H1 (cell line): Measurements from ENCODE around the gene HOXA6. TPM values are rescaled to one million over a fixed set of nuclear protein-coding genes. Genes with fewer than 3 reads are reported as not detected.
A peak's percentile ranks its signal among the peaks of the same experiment; 100 is the strongest.

Experiments used
- CTCF ChIA-PET: fragments of 300-600 bp; sonication (Branson Sonifier 250); formaldehyde crosslinking; loops from one replicate; lab custom pipeline; 2021; ENCODE audit not compliant: partially characterized antibody; lab: Charles Lee
- POLR2A ChIA-PET: fragments of 300-600 bp; sonication (Branson Sonifier 250); formaldehyde crosslinking; loops from one replicate; lab custom pipeline; 2021; ENCODE audit warnings: inconsistent platforms; ENCODE audit not compliant: partially characterized antibody; lab: Charles Lee
- DNase-seq, 2 experiments: peaks; one replicate each; pipeline versions ENCODE4 v3.0.0 to v3.0.0-alpha.2; 2010 to 2022; ENCODE audit warnings: low spot score in 2 of 2, low read depth in 1 of 2, mixed read lengths in 1 of 2
- FAIRE-seq: peaks from 2 replicates; lab custom pipeline; 2011; peaks lifted over from hg19 to GRCh38; lab: Jason Lieb, UNC
- H2AFZ ChIP-seq: 2 replicates; pipeline ENCODE4 v1.8.1; 2012; ENCODE audit warnings: low read length, inconsistent platforms
- H2AK5ac ChIP-seq: 2 replicates; pipeline ENCODE4 v1.6.1; 2013; ENCODE audit warnings: low read depth, low read length
- H2BK120ac ChIP-seq: replicated peaks from 2 replicates; pipeline ENCODE3; 2013; ENCODE audit warnings: low read depth, low read length, inconsistent platforms
- H2BK12ac ChIP-seq: 2 replicates; pipeline ENCODE4 v1.6.1; 2013; ENCODE audit warnings: low read depth, low read length
- H2BK15ac ChIP-seq: 2 replicates; pipeline ENCODE4 v1.6.1; 2013; ENCODE audit warnings: low read length
- H2BK20ac ChIP-seq: 2 replicates; pipeline ENCODE4 v1.6.1; 2013; ENCODE audit warnings: low read length
- H2BK5ac ChIP-seq: 2 replicates; pipeline ENCODE4 v1.6.1; 2013; ENCODE audit warnings: low read depth, low read length
- H3K14ac ChIP-seq: 2 replicates; pipeline ENCODE4 v1.6.1; 2013; ENCODE audit warnings: inconsistent platforms; ENCODE audit not compliant: insufficient read length
- H3K18ac ChIP-seq: 2 replicates; pipeline ENCODE4 v1.6.1; 2013; ENCODE audit warnings: low read length; ENCODE audit errors: extremely low read depth
- H3K23ac ChIP-seq: 2 replicates; pipeline ENCODE4 v1.6.1; 2013; ENCODE audit warnings: inconsistent platforms; ENCODE audit not compliant: insufficient read length
- H3K23me2 ChIP-seq: 2 replicates; pipeline ENCODE4 v1.6.1; 2013; ENCODE audit warnings: low read depth, low read length
- H3K27ac ChIP-seq: 2 replicates; pipeline ENCODE4 v1.6.1; 2011; ENCODE audit warnings: low read depth, low read length, inconsistent platforms
- H3K27me3 ChIP-seq, 4 experiments: replicated peaks in 1 of 4; 1 replicate in 1 of 4; 2 replicates in 3 of 4; pipeline versions ENCODE4 v1.6.1 to v1.8.1; 2011 to 2013; ENCODE audit warnings: low read length in 3 of 4, mild to moderate bottlenecking in 3 of 4, inconsistent platforms in 2 of 4, mixed read lengths in 2 of 4, moderate library complexity in 1 of 4; ENCODE audit not compliant: control insufficient read depth in 3 of 4, insufficient read depth in 3 of 4; ENCODE audit errors: extremely low read depth in 1 of 4
- H3K36me3 ChIP-seq, 4 experiments: 2 replicates each; pipeline versions ENCODE4 v1.6.1 to v1.8.1; 2011 to 2013; ENCODE audit warnings: mild to moderate bottlenecking in 4 of 4, low read length in 3 of 4, moderate library complexity in 2 of 4, control low read depth in 1 of 4, inconsistent platforms in 1 of 4; ENCODE audit not compliant: insufficient read depth in 4 of 4, control insufficient read depth in 2 of 4
- H3K4ac ChIP-seq: replicated peaks from 2 replicates; pipeline ENCODE3; 2013; ENCODE audit warnings: low read length, low read depth, mixed read lengths, inconsistent platforms; ENCODE audit not compliant: insufficient read length
- H3K4me1 ChIP-seq, 4 experiments: replicated peaks in 1 of 4; 1 replicate in 1 of 4; 2 replicates in 3 of 4; pipeline versions ENCODE4 v1.6.1 to v1.8.1; 2011 to 2013; ENCODE audit warnings: low read length in 3 of 4, inconsistent platforms in 2 of 4, mixed read lengths in 1 of 4; ENCODE audit not compliant: insufficient read depth in 4 of 4, control insufficient read depth in 3 of 4
- H3K4me2 ChIP-seq, 2 experiments: 2 replicates each; pipeline versions ENCODE4 v1.6.1 to v1.8.1; 2011 to 2013; ENCODE audit warnings: low read depth in 2 of 2, low read length in 2 of 2, control low read depth in 1 of 2, inconsistent platforms in 1 of 2, mild to moderate bottlenecking in 1 of 2; ENCODE audit not compliant: insufficient read depth in 1 of 2
- H3K4me3 ChIP-seq, 4 experiments: fragments of 200-600, 300-600 bp in 1 of 4; sonication (generic), shearing (Covaris generic), sonication (Bioruptor Twin) in 1 of 4; 2 replicates each; pipeline versions ENCODE4 v1.5.1 to v1.8.1; 2011 to 2016; ENCODE audit warnings: low read length in 4 of 4, low read depth in 3 of 4, control low read depth in 2 of 4, inconsistent platforms in 2 of 4, mild to moderate bottlenecking in 2 of 4, mixed read lengths in 1 of 4, moderate library complexity in 1 of 4; ENCODE audit not compliant: insufficient read depth in 2 of 4; ENCODE audit errors: extremely low read depth in 1 of 4
- H3K56ac ChIP-seq: replicated peaks from 2 replicates; pipeline ENCODE3; 2013; ENCODE audit warnings: low read depth, mild to moderate bottlenecking, mixed read lengths, low read length, inconsistent platforms; ENCODE audit not compliant: insufficient read length
- H3K79me1 ChIP-seq: 2 replicates; pipeline ENCODE4 v1.6.1; 2013; ENCODE audit warnings: low read depth, low read length, control low read depth
- H3K79me2 ChIP-seq, 2 experiments: 2 replicates each; pipeline versions ENCODE4 v1.6.1 to v1.8.1; 2012 to 2013; ENCODE audit warnings: low read length in 2 of 2, mild to moderate bottlenecking in 2 of 2, inconsistent platforms in 1 of 2; ENCODE audit not compliant: insufficient read depth in 2 of 2, control insufficient read depth in 1 of 2
- H3K9ac ChIP-seq, 4 experiments: replicated peaks in 1 of 4; 1 replicate in 1 of 4; 2 replicates in 3 of 4; pipeline versions ENCODE4 v1.6.1 to v1.8.1; 2011 to 2013; ENCODE audit warnings: low read depth in 3 of 4, low read length in 3 of 4, control low read depth in 2 of 4, mild to moderate bottlenecking in 2 of 4, moderate library complexity in 2 of 4, inconsistent platforms in 1 of 4; ENCODE audit errors: extremely low read depth in 1 of 4
- H3K9me3 ChIP-seq, 2 experiments: 2 replicates each; pipeline versions ENCODE4 v1.6.1 to v1.8.1; 2012 to 2013; ENCODE audit warnings: mild to moderate bottlenecking in 2 of 2, moderate library complexity in 2 of 2, control low read depth in 1 of 2, inconsistent platforms in 1 of 2, low read depth in 1 of 2, low read length in 1 of 2, mixed read lengths in 1 of 2; ENCODE audit not compliant: insufficient read depth in 2 of 2
- H4K20me1 ChIP-seq, 2 experiments: replicated peaks in 1 of 2; 2 replicates each; pipeline versions ENCODE3 to v1.8.1; 2011 to 2013; ENCODE audit warnings: inconsistent platforms in 2 of 2, low read length in 2 of 2, mild to moderate bottlenecking in 1 of 2; ENCODE audit not compliant: insufficient read depth in 2 of 2, control insufficient read depth in 1 of 2
- H4K5ac ChIP-seq: 2 replicates; pipeline ENCODE4 v1.6.1; 2013; ENCODE audit warnings: low read length, low read depth, mixed read lengths, inconsistent platforms; ENCODE audit not compliant: insufficient read length
- H4K8ac ChIP-seq: 2 replicates; pipeline ENCODE4 v1.8.0; 2013; ENCODE audit warnings: mild to moderate bottlenecking, moderate library complexity, low read length, inconsistent platforms; ENCODE audit not compliant: insufficient read depth; ENCODE audit errors: extremely low read depth
- H4K91ac ChIP-seq: replicated peaks from 2 replicates; pipeline ENCODE3; 2013; ENCODE audit warnings: low read length, mixed read lengths, inconsistent platforms; ENCODE audit not compliant: insufficient read length
- EZH2 ChIP-seq: fragments of 200-600 bp; sonication (generic); IDR thresholded peaks from 2 replicates; pipeline ENCODE4 v1.7.1; 2012; ENCODE audit warnings: low read depth, mild to moderate bottlenecking, moderate library complexity, low read length, inconsistent platforms; ENCODE audit not compliant: severe bottlenecking
- PHF8 ChIP-seq: fragments of 200-600 bp; sonication (generic); conservative IDR thresholded peaks from 2 replicates; pipeline ENCODE4 v1.7.1; 2012; ENCODE audit warnings: low read depth, mild to moderate bottlenecking, inconsistent platforms, low read length, moderate library complexity
- RAD21 ChIP-seq, 2 experiments: IDR thresholded peaks in 1 of 2; conservative IDR thresholded peaks in 1 of 2; 2 replicates each; pipeline ENCODE4 v1.6.1; 2011; ENCODE audit warnings: low read depth in 2 of 2, low read length in 2 of 2, improper control_type of control experiment in 1 of 2, inconsistent platforms in 1 of 2, mild to moderate bottlenecking in 1 of 2, moderate library complexity in 1 of 2
- RNF2 ChIP-seq: fragments of 200-900, 300-1000 bp; sonication (generic); IDR thresholded peaks from 2 replicates; pipeline ENCODE4 v1.7.1; 2016; ENCODE audit warnings: borderline replicate concordance, low read depth, mild to moderate bottlenecking, antibody characterized with exemption, low read length; ENCODE audit not compliant: poor library complexity, severe bottlenecking; ENCODE audit errors: missing control alignments
- SIX5 ChIP-seq: IDR thresholded peaks from 2 replicates; pipeline ENCODE4 v1.6.1; 2011; ENCODE audit warnings: mild to moderate bottlenecking, low read depth, low read length
- SUZ12 ChIP-seq: fragments of 200-600 bp; sonication (generic); IDR thresholded peaks from 2 replicates; pipeline ENCODE4 v1.6.1; 2012; ENCODE audit warnings: mild to moderate bottlenecking, inconsistent platforms, low read length, moderate library complexity, mixed read lengths
- WGBS, 2 experiments: shearing (Covaris generic) in 1 of 2; methylation state at CpG; one replicate each; pipeline versions ENCODE4 v1.1.6 to v1.1.7; 2013 to 2015; ENCODE audit warnings: low lambda C conversion rate in 2 of 2, mixed read lengths in 2 of 2, inconsistent platforms in 1 of 2, low coverage in 1 of 2, missing lambda C conversion rate in 1 of 2; ENCODE audit not compliant: insufficient replicate concordance in 2 of 2, insufficient coverage in 1 of 2, insufficient read length in 1 of 2; ENCODE audit errors: extremely low coverage in 1 of 2, missing lambda C conversion rate in 1 of 2; 5-methylcytosine and 5-hydroxymethylcytosine counted together
- polyA plus RNA-seq, 7 experiments: library from polyadenylated mRNA; depleted of rRNA in 3 of 7; stranded (reverse) in 5 of 7; unstranded in 2 of 7; fragments of >200 nt in 5 of 7; fragments of 200-250 nt in 2 of 7; gene quantifications; 1 replicate in 5 of 7; 2 replicates in 1 of 7; 4 replicates in 1 of 7; pipeline versions ENCODE4 v1.2.1 to v1.2.3, GENCODE V29; 2011 to 2013; ENCODE audit warnings: missing spikeins in 2 of 7, mixed read lengths in 2 of 7
- total RNA-seq: library from RNA; stranded (reverse); fragmentation: NEBNext Ultra II Directional; extraction: Animal tissue kit (Norgen Biotek cat#: 25700); gene quantifications from 2 replicates; pipeline ENCODE4 v1.2.1, GENCODE V29; 2021

Gene HOXA6
- total and polyA plus RNA-seq, 2 of the 8 experiments (the other 6 are each of a cell fraction or from before 2014, with no cell fraction given): not detected

DNA sequence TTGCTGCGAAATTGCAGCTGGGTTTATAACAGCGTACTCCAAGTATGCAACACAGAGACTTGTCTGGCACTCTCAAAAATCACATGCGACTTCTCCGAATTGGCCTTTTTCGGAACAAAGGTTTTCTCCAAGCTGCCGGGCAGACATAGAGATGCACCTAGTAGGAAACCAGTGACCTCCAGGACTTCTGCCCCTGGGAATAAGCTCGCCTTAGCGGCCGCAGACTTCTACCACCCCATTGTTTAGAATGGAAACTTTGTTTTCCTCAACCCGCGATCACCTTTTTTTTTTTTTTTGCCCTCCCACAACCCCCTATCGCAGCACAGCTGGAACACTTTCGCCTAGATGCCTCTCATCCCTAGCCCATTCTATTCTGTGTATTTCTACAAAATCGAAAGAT, 31.5 kb upstream of the HOXA6 start:
- no peaks in the 10 kb centered on the region for H3K9me3 ChIP-seq
- CTCF ChIA-PET: interaction anchor here (0.6 to 2.7 kb wide), 31 partner anchors 8 to 1282 kb away, joined by 3 to 26 read pairs (median 4); partner anchors contain the start of genes HOXA13, HOXA3, HOXA5 and HOXA7

More for the DNA sequence above, 31.5 kb upstream of the HOXA6 start:
- H3K56ac ChIP-seq: no peak overlapping the region
- no peak overlapping the region for H3K14ac ChIP-seq
- H3K27me3 ChIP-seq: peaks cover 99 to 100% (median 100%) of the 10 kb centered on the region in 4 experiments
- no peak overlapping the region for H2BK5ac ChIP-seq
- no peak overlapping the region for H4K5ac ChIP-seq
- H2AFZ ChIP-seq: no peak overlapping the region
- H2BK120ac ChIP-seq: no peak overlapping the region
- no peak overlapping the region for H3K27ac ChIP-seq
- peaks cover 0 to 7% (median 4%) of the 10 kb centered on the region in 4 experiments; a peak in 5 of 7 replicates for H3K4me1 ChIP-seq
- no peak overlapping the region for H2BK20ac ChIP-seq
- FAIRE-seq (no peak), DNase-seq (peak in 1 of 2 experiments; percentile 43)
- H3K79me1 ChIP-seq: no peaks in the 10 kb centered on the region
- H4K91ac ChIP-seq: no peak overlapping the region
- 16% methylated on average over 14 of the region's 14 CpGs; no CpG with 5 or more reads in 1 of the 2 experiments for WGBS, 2 experiments
- H3K36me3 ChIP-seq: peaks cover 0 to 8% (median 0%) of the 10 kb centered on the region in 4 experiments; a peak in 1 of 8 replicates
- peak overlapping the region in 1 of 2 experiments; percentile 18; a peak in 1 of 4 replicates for H3K4me2 ChIP-seq
- H3K9ac ChIP-seq: no peak overlapping the region
- no peak overlapping the region for H2AK5ac ChIP-seq
- TF ChIP-seq PHF8: no peak
- TF ChIP-seq EZH2: peak; percentile 71
- TF ChIP-seq SIX5: no peak
- peak; percentile 79 for TF ChIP-seq SUZ12
- TF ChIP-seq RNF2: peak; percentile 69
- TF ChIP-seq RAD21 (IDR thresholded peaks at IDR 0.05 in 1 of 2, conservative IDR thresholded peaks at IDR 0.05 in 1 of 2; ENCODE audit: low read depth in 2 of 2, low read length in 2 of 2): no peak
- H3K4ac ChIP-seq: no peak overlapping the region
- H3K4me3 ChIP-seq: peak overlapping the region in 1 of 4 experiments; percentile 8; a peak in 1 of 8 replicates
- no peak overlapping the region for H2BK12ac ChIP-seq
- peaks cover 42 to 54% of the 10 kb centered on the region in 2 experiments for H4K20me1 ChIP-seq
- no peak overlapping the region for H4K8ac ChIP-seq
- H3K23ac ChIP-seq: no peak overlapping the region
- H3K18ac ChIP-seq: no peak overlapping the region
- no peaks in the 10 kb centered on the region for H3K79me2 ChIP-seq
- no peaks in the 10 kb centered on the region; the same call in 1 of the 2 replicates for H3K23me2 ChIP-seq
- POLR2A ChIA-PET: interaction anchor here (0.6 kb wide), 1 partner anchor 485 kb away, joined by 3 read pairs; no protein-coding TSS in a partner anchor
- H2BK15ac ChIP-seq: no peak overlapping the region
